Body of pancreas (tissue), 4 donors: ENCODE data around the gene PGPEP1.

ENCODE experiments used
- CTCF ChIP-seq, 7 experiments: fragments of 450-650 bp in 4 of 7; fragments of 200-600 bp in 3 of 7; sonication (generic) in 3 of 7; IDR thresholded peaks; one replicate each; pipeline ENCODE4 v1.5.1; 2016 to 2019; ENCODE audit warnings: antibody characterized with exemption in 7 of 7
- POLR2A ChIP-seq, 3 donors: fragments of 450-650 bp; IDR thresholded peaks; one replicate each; pipeline ENCODE4 v1.6.1; 2016; ENCODE audit warnings: antibody characterized with exemption in 3 of 3, mild to moderate bottlenecking in 2 of 3

GRCh38 chr19:18330868-18331267, 9.5 kb upstream of the PGPEP1 start:
- TF ChIP-seq CTCF (IDR thresholded peaks at IDR 0.05) (no peak), POLR2A (IDR thresholded peaks at IDR 0.05) (no peak)
